A549 (cell line): ENCODE measurements around the gene NOD2.

Source experiments
- BCL3 ChIP-seq: fragments of >200 bp; sonication (Bioruptor Twin); formaldehyde crosslinking; IDR thresholded peaks from 3 replicates; pipeline ENCODE4 v1.6.1; 2016
- CEBPB ChIP-seq, 2 experiments: fragments of >200 bp in 1 of 2; sonication (Bioruptor Twin) in 1 of 2; formaldehyde crosslinking in 1 of 2; IDR thresholded peaks; 2 replicates each; pipeline ENCODE4 v1.6.1; 2012 to 2016
- CHD4 ChIP-seq: fragments of 200-600 bp; sonication (generic); IDR thresholded peaks from 2 replicates; pipeline ENCODE4 v1.6.1; 2016; ENCODE audit warnings: antibody characterized with exemption, mild to moderate bottlenecking, borderline replicate concordance
- CTCF ChIP-seq: fragments of >200 bp; sonication (Bioruptor Twin); formaldehyde crosslinking; IDR thresholded peaks from 3 replicates; pipeline ENCODE4 v1.5.1; 2016
- HMGXB4 ChIP-seq: fragments of 250-450 bp; sonication (Bioruptor Pico); IDR thresholded peaks from 2 replicates; pipeline ENCODE4 v1.5.0; 2021; ENCODE audit warnings: mild to moderate bottlenecking, moderate library complexity, borderline replicate concordance
- MAX ChIP-seq: IDR thresholded peaks from 2 replicates; pipeline ENCODE4 v1.6.1; 2012
- NFE2L2 ChIP-seq: fragments of 150-350 bp; conservative IDR thresholded peaks from 2 replicates; pipeline ENCODE4 v1.6.1; 2014; ENCODE audit warnings: low read length
- PBX3 ChIP-seq: IDR thresholded peaks from 2 replicates; pipeline ENCODE4 v1.6.1; 2012
- POLR2A ChIP-seq: IDR thresholded peaks from 2 replicates; pipeline ENCODE4 v1.6.1; 2012; ENCODE audit warnings: mild to moderate bottlenecking, low read length
- USF2 ChIP-seq: fragments of 450-650 bp; IDR thresholded peaks from 2 replicates; pipeline ENCODE4 v1.6.1; 2014; ENCODE audit warnings: antibody characterized with exemption
- ZC3H11A ChIP-seq: fragments of 450-650 bp; IDR thresholded peaks from 2 replicates; pipeline ENCODE4 v1.6.1; 2014; ENCODE audit warnings: antibody characterized with exemption, mild to moderate bottlenecking
- ZFP36 ChIP-seq: fragments of 450-650 bp; IDR thresholded peaks from 2 replicates; pipeline ENCODE4 v1.6.1; 2014; ENCODE audit warnings: borderline replicate concordance; ENCODE audit not compliant: partially characterized antibody

GRCh38 chr16:50665128-50665878, 28.1 kb upstream of the NOD2 start:
- TF ChIP-seq CEBPB (IDR thresholded peaks at IDR 0.05): no peak
- no peak for TF ChIP-seq HMGXB4 (CRISPR knock-in tag)
- TF ChIP-seq POLR2A: no peak
- TF ChIP-seq CTCF: peak; percentile 88
- TF ChIP-seq USF2: no peak
- TF ChIP-seq BCL3: no peak
- TF ChIP-seq CHD4: no peak
- TF ChIP-seq MAX: no peak
- TF ChIP-seq NFE2L2: no peak
- no peak for TF ChIP-seq PBX3
- no peak for TF ChIP-seq ZFP36
- no peak for TF ChIP-seq ZC3H11A
